ENCODE results near the gene FYN.

DNA sequence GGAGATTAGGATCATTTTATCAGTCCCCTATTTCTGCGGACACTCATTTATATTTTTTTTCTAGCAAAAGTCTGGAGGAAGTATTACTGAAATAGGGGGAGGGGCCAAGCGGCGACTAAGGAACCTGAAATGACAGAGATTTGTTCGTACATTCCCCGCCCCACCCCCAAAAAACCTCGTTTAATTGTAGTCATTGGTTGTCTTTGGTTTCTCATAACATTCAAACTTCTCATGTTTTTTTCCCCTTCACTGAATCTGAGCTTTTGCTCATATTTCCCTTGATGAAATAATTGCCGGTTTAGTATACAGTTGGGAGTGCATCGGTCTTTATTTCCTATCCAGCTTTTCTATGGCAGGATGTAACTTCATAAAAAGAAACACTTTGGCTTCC lies 768 bp upstream of the FYN start:
- TF ChIP-seq, protein P1, sequence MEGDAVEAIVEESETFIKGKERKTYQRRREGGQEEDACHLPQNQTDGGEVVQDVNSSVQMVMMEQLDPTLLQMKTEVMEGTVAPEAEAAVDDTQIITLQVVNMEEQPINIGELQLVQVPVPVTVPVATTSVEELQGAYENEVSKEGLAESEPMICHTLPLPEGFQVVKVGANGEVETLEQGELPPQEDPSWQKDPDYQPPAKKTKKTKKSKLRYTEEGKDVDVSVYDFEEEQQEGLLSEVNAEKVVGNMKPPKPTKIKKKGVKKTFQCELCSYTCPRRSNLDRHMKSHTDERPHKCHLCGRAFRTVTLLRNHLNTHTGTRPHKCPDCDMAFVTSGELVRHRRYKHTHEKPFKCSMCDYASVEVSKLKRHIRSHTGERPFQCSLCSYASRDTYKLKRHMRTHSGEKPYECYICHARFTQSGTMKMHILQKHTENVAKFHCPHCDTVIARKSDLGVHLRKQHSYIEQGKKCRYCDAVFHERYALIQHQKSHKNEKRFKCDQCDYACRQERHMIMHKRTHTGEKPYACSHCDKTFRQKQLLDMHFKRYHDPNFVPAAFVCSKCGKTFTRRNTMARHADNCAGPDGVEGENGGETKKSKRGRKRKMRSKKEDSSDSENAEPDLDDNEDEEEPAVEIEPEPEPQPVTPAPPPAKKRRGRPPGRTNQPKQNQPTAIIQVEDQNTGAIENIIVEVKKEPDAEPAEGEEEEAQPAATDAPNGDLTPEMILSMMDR (conservative IDR thresholded peaks at IDR 0.05) = no peak
- TF ChIP-seq ZFX (IDR thresholded peaks at IDR 0.05) = no peak

Measured in C4-2B (cell line).